RWPE1 (cell line): ENCODE results near the gene SRRM1.
"Not testable (repeated sequence)": the region's sequence is repeated elsewhere in the genome, so short reads cannot be mapped to it uniquely, and the experiment has no call there.

ENCODE experiments used
- CTCF ChIA-PET: fragments of 350-600 bp; sonication (Branson Sonifier 250); formaldehyde crosslinking; extraction: SDS; loops from one replicate; lab custom pipeline; 2021; lab: Yijun Ruan, JAX
- POLR2A ChIA-PET: fragments of 400-600 bp; formaldehyde crosslinking; extraction: SDS; loops from one replicate; lab custom pipeline; 2020; ENCODE audit warnings: antibody characterized with exemption; ENCODE audit not compliant: low non-redundant PET; lab: Yijun Ruan, JAX
- DNase-seq: peaks from one replicate; pipeline ENCODE4 v3.0.0; 2012; ENCODE audit warnings: low spot score
- H3K27ac ChIP-seq: fragments of 450-650 bp; 2 replicates; pipeline ENCODE4 v1.5.1; 2017
- CTCF ChIP-seq: fragments of 450-650 bp; conservative IDR thresholded peaks from 2 replicates; pipeline ENCODE4 v1.5.1; 2017; ENCODE audit warnings: low read depth, mild to moderate bottlenecking

The SRRM1 gene

GRCh38 chr1:24720152-24720551, 77.0 kb downstream of the SRRM1 start:
- POLR2A ChIA-PET = no interaction called here
- TF ChIP-seq CTCF = no peak
- DNase-seq = no peak
- CTCF ChIA-PET = no interaction called here
- peak overlapping the region; percentile 73 for H3K27ac ChIP-seq

GRCh38 chr1:24721533-24721932, 78.4 kb downstream of the SRRM1 start:
- DNase-seq = no peak
- CTCF ChIA-PET = interaction anchor here (1.4 kb wide), 1 partner anchor 8 kb away, joined by 4 read pairs; no protein-coding TSS in a partner anchor
- no peak for TF ChIP-seq CTCF
- POLR2A ChIA-PET = no interaction called here
- H3K27ac ChIP-seq = no peak overlapping the region

- DNase-seq = not testable (repeated sequence)
- peak overlapping the region; percentile 66 for H3K27ac ChIP-seq
- POLR2A ChIA-PET = interaction anchor here (0.6 kb wide), 1 partner anchor 181 kb away, joined by 9 read pairs; no protein-coding TSS in a partner anchor
- CTCF ChIA-PET = interaction anchor here (0.6 to 1.4 kb wide), 2 partner anchors 9 to 214 kb away, joined by 3 to 4 read pairs; no protein-coding TSS in a partner anchor
Measured at GRCh38 chr1:24722073-24723035, 79.3 kb downstream of the SRRM1 start.
